ENCODE results near the gene RAB11FIP5.

DNA sequence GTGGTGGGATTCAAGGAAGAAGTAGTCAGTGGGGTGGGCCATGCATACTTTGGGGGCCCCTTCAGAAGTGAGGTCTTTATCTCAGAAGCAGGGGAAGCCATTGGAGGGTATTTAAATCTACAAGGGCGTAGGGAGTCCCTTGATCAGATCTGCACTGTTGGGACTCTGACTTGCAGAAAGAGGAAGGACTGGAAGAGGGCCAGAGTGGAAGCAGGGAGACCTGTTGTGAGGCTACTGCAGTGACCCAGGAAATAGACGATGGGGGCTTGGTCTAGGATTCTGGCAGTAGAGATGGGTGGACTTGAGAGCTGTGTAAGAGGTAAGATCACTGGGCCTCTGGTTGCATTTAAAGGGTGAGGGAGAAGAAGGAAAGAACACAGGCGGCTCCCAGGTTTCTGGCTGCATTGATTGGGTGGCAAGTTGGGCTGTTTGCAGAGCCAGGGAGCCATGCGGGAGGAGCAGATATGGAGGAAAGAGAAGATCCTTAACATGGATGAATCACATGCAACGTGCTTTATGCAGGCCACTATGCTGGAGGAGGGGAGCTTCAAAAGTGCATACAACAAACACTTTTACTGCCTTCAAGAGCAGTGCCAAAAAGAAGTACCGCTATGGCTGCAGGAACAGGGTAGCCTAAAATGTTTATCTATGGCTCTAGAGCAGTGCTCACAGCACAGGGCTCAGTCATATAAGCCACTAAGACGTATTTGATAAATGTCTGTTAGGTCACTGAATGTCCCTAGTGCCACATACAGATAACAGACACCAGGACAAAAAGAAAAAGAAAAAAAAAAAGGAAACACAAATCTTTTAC is 43.5 kb downstream of the RAB11FIP5 start:
- TF ChIP-seq, protein P1, sequence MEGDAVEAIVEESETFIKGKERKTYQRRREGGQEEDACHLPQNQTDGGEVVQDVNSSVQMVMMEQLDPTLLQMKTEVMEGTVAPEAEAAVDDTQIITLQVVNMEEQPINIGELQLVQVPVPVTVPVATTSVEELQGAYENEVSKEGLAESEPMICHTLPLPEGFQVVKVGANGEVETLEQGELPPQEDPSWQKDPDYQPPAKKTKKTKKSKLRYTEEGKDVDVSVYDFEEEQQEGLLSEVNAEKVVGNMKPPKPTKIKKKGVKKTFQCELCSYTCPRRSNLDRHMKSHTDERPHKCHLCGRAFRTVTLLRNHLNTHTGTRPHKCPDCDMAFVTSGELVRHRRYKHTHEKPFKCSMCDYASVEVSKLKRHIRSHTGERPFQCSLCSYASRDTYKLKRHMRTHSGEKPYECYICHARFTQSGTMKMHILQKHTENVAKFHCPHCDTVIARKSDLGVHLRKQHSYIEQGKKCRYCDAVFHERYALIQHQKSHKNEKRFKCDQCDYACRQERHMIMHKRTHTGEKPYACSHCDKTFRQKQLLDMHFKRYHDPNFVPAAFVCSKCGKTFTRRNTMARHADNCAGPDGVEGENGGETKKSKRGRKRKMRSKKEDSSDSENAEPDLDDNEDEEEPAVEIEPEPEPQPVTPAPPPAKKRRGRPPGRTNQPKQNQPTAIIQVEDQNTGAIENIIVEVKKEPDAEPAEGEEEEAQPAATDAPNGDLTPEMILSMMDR (conservative IDR thresholded peaks at IDR 0.05; ENCODE audit: low read depth, low read length): no peak
- TF ChIP-seq MAZ (IDR thresholded peaks at IDR 0.05; ENCODE audit: borderline replicate concordance, low read depth, low read length) (no peak), RAD21 (IDR thresholded peaks at IDR 0.05; ENCODE audit: low read length) (no peak), RCOR1 (IDR thresholded peaks at IDR 0.05; ENCODE audit: insufficient replicate concordance, low read length) (no peak), POLR2A (IDR thresholded peaks at IDR 0.05; ENCODE audit: low read depth, low read length) (no peak), CHD1 (IDR thresholded peaks at IDR 0.05; ENCODE audit: low read depth, low read length) (no peak), BHLHE40 (IDR thresholded peaks at IDR 0.05; ENCODE audit: low read depth, low read length) (no peak), MAFK (IDR thresholded peaks at IDR 0.05; ENCODE audit: low read depth, low read length) (no peak), CEBPB (IDR thresholded peaks at IDR 0.05; ENCODE audit: low read depth, low read length) (no peak)
- TF ChIP-seq, protein P2, sequence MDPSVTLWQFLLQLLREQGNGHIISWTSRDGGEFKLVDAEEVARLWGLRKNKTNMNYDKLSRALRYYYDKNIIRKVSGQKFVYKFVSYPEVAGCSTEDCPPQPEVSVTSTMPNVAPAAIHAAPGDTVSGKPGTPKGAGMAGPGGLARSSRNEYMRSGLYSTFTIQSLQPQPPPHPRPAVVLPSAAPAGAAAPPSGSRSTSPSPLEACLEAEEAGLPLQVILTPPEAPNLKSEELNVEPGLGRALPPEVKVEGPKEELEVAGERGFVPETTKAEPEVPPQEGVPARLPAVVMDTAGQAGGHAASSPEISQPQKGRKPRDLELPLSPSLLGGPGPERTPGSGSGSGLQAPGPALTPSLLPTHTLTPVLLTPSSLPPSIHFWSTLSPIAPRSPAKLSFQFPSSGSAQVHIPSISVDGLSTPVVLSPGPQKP (IDR thresholded peaks at IDR 0.05; ENCODE audit: borderline replicate concordance, low read depth, low read length): no peak
